GM21367 (cell line): Measurements from ENCODE around the gene PLXDC1.
"Not testable (repeated sequence)": the region's sequence is repeated elsewhere in the genome, so short reads cannot be mapped to it uniquely, and the experiment has no call there.

ENCODE experiments used
- ATAC-seq: cut with Tn5 transposase; IDR thresholded peaks from one replicate; pipeline ENCODE4 v1.9.1; 2021; ENCODE audit not compliant: unreplicated experiment

The PLXDC1 gene

GRCh38 chr17:39069114-39069756 is 82.2 kb downstream of the PLXDC1 start:
- no peak for ATAC-seq

GRCh38 chr17:39064819-39065218 is 86.6 kb downstream of the PLXDC1 start:
- no peak for ATAC-seq

DNA sequence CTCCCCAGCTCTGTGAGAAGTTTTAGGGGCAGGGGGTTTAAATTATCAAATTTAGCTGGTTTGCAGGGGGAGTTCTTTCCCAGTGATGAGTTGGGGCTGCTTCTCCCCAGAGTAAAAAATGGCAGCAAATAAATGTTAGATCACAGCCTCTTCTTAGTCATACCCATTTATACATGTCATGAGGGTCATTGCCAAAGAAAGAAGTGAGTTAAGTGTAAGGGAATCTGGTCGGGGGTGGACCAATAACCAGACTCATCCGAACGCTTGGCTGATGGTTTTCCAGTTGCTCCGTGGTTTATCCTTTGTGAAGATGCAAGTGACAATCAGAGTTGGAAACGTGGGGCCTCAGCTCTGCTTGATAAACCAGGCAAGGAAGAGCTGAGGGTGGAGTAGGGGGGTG is 87.1 kb downstream of the PLXDC1 start:
- ATAC-seq, result no peak

GRCh38 chr17:39063681-39064069 is 87.8 kb downstream of the PLXDC1 start:
- no peak for ATAC-seq

GRCh38 chr17:39062846-39063680 is 88.4 kb downstream of the PLXDC1 start:
- no peak for ATAC-seq

DNA sequence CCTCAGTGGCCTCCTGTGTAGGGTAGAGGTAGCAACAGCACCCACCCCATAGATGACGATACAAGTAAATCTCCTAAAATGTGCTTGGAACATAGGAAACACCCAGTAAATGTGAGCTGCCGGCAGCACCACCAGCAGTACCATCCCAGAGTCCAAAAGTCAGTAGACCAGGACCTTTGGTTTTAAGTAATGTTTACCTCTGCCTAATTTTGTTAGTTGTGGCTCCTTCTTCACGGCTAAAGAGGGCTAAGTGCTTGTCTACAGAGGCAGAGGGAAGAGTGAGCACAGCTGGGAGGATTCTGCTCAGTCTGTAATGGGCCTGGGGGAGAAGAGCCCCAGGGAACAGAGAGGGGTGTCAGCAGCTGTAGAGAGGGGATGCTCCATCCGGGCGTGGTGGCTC is 92.9 kb downstream of the PLXDC1 start:
- no peak for ATAC-seq

DNA sequence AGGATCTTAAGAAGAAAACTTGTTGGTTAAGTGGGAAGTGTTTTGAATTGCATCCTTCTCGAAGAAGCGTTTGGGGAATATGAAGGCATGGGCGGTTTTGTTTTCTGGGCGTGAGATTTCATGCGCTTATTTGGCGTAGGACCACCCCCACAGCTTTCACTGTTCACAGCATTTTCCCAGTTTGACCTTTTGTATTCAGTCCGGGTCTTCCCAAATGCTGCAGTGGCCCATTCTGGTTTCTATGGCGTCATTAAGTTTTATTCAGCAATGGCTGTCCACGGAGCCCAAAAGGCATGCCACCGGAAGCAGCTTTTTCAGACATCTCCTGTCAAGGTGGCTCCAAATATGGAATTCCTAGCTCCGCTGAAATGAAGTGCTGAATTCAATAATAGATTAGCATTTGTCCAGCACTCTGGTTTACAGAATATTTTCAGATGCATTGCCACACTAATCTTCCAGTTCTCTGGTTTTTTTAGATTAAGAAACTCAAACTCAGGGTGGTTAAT is 93.7 kb downstream of the PLXDC1 start:
- ATAC-seq, result no peak

DNA sequence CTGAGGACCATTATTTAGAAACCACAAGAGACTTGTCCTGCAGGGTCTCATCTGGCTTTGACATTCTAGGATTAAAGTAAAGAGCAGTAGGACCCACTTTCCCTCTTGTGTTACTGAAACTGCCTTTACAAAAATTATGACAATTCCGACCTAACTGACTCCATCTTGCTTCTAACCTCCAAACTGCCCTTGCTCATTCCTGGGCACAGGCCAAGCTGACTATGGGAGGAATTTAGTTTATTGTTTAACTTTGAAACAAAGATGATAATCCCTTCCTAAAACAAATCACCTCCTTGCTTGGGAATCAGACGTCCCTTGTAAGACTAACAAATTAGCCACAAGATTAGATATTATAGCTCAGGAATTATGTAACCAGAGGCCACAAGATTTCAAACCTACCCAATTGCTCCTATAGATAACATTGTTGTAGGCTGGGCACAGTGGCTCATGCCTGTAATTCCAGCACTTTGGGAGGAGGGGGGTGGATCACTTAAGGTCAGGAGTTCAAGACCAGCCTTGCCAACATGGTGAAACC is 97.3 kb downstream of the PLXDC1 start:
- no peak for ATAC-seq

DNA sequence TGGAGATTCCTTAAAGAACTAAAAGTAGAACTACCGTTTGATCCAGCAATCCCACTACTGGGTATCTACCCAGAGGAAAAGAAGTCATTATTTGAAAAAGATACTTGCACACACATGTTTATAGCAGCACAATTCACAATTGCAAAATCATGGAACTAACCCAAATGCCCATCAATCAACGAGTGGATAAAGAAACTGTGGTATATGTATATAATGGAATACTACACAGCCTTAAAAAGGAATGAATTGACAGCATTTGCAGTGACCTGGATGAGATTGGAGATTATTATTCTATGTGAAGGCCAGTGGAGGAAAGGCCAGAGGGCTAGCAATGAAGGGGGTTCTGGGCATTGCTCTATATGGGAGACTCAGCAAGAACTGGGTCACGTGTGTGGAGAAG is 99.0 kb downstream of the PLXDC1 start:
- not testable (repeated sequence) for ATAC-seq

GRCh38 chr17:39051001-39051585 is 100.3 kb downstream of the PLXDC1 start:
- no peak for ATAC-seq

DNA sequence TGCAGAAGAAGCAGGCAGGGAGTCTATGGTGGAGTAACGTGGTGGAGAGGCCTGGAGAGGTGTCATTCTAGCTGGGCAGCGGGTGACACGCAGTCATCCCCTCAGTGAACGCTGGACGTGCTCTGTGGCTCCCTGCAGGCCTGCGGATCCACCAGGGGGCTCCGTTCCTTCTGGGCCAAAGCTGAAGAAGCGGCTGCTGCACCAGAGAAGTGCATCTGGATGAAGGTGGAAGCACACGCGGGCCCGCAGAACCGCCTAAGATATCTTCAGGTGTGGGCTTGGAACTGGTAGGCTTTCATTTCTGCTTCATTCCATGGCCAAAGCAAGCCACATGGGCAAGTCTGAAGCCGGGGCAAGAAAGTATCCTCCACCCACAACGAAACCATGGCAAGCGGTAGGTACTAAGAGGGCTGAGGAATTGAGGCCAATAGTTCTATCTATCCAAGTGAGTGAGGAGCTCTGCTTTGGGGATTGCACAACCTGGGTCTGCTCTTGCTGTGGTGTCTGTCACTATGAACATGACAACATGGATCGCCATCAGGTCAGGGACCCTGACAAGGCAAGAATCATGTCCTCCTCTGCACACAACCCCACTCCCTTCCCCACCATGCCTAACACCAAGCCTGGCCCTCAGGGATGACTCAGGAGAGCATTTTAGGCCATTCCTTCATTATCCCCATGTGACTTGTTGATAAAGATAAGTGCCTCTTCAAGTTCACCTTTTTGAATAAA is 105.3 kb downstream of the PLXDC1 start:
- ATAC-seq, result no peak

DNA sequence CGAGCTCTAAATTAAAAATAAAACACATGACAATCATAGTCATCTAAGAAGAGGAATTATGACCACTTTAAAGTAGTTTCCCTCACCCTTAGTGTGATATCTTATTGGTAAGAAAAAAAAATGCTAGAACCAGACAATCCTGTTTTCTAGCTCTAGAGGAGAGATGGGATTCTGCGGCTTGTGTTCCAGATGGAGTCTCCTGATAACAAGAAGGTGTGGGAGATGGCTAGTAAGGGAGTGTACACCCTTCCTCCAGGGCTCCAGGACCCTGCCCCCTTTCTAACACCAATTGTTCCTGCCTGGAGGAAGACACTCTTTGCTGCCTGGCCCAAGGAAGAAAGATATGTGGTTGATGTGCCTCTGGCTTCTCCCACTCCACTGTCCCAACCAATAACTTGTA is 115.4 kb downstream of the PLXDC1 start:
- no peak for ATAC-seq

DNA sequence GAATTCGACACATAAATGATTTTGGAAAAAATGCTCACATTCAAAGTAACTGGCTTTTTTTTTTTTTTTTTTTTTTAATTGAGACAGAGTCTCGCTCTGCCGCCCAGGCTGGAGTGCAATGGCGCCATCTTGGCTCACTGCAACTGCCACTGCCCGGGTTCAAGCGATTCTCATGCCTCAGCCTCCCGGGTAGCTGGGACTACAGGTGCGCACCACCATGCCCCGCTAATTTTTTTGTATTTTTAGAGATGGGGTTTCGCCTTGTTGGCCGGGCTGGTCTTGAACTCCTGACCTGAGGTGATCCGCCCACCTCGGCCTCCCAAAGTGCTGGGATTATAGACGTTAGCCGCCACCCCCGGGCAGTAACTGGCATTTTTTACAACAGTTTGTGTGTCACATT is 115.9 kb downstream of the PLXDC1 start:
- ATAC-seq, result not testable (repeated sequence)

GRCh38 chr17:39028690-39029089 is 122.7 kb downstream of the PLXDC1 start:
- no peak for ATAC-seq

DNA sequence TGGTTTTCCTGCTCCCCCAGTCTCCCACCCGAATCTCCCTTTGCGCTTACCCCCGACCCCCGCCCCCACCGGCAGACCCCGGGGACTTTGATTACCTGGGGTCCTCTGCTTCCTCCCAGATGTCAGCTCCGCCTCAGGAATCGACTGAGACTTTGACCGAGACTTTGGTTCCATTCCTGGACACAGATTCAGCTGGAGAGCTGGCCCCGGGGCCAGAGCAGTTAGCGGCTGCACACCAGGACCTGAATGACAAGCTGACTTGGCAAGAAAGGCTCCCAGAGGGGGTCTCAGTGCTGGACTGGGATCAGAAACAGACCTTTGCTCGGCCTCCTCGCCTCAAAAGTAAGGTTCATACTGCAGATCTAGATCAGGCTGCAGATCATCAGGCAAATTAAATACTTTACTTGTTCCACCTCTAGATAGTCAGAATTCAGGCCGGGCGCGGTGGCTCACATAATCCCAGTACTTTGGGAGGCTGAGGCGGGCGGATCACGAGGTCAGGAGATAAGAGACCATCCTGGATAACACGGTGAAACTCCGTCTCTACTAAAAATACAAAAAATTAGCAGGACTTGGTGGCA is 123.9 kb downstream of the PLXDC1 start:
- no peak for ATAC-seq

DNA sequence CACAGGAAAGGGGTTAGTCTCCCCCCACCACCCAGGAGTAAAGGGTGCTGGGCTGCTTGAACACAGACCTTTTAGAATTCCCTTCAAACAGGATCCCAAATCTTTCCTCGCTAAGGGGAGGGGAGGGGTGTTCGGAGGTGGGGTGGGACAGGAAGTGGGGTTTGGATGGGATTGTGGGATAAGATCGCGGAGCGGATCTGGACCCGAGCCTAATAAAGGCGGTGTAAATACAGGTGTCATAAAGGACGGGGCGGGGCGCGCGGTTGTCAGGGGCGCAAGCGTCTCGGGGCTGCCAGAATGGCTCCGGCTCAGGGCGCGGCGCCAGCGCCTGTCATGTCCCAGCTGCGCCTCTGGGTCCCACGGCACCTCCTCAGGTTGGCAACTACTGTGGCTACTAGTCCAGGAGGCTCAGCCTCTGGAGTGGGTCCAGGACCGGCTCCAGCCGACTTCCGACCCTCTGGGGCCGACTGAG is 124.4 kb downstream of the PLXDC1 start:
- ATAC-seq, result no peak

DNA sequence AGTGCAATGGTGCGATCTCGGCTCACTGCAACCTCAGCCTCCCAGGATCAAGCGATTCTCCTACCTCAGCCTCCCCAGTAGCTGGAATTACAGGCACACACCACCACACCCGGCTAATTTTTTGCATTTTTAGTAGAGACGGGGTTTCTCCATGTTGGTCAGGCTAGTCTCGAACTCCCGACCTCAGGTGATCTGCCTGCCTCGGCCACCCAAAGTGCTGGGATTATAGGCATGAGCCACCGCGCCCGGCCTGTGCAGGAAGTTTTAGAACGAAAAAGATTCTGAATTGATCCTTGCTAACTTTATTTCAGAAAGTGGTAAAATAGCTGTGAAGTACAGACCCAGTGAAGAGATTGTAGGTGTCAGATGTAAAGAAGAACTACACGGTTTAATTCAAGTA is 125.1 kb downstream of the PLXDC1 start:
- ATAC-seq, result not testable (repeated sequence)

DNA sequence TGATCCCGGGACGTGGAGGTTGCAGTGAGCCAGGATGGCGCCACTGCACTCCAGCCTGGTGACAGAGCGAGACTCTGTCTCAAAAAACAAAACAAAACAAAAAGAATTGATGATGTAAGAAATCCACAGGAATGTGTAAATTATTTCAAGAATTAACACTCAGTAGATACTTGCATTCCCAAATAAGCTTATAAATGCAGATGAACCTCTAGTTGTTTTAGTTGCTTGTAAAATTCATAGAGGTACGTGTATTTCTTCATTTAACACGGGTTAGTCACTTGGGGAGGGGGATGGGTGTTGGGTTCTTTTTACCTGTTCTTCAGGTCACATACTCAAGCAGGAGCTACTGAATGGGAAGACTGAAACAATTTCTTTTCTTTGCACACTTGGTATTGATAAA is 128.5 kb downstream of the PLXDC1 start:
- no peak for ATAC-seq

GRCh38 chr17:39020037-39020436 is 131.4 kb downstream of the PLXDC1 start:
- not testable (repeated sequence) for ATAC-seq

- no peak for ATAC-seq
These were observed 132.9 kb downstream of the PLXDC1 start for GRCh38 chr17:39018267-39019134.
